Measurements from ENCODE around the gene CCDC8.
"Not testable (repeated sequence)": the region's sequence is repeated elsewhere in the genome, so short reads cannot be mapped to it uniquely, and the experiment has no call there.

Gene CCDC8

GRCh38 chr19:46383171-46383815, 30.1 kb downstream of the CCDC8 start:
- DNase-seq (ENCODE audit: low read depth, low spot score), result no peak

GRCh38 chr19:46381756-46382345, 31.5 kb downstream of the CCDC8 start:
- no peak for DNase-seq (ENCODE audit: low read depth, low spot score)

GRCh38 chr19:46381346-46381745, 32.0 kb downstream of the CCDC8 start:
- no peak for DNase-seq (ENCODE audit: low read depth, low spot score)

GRCh38 chr19:46380690-46381089, 32.7 kb downstream of the CCDC8 start:
- DNase-seq (ENCODE audit: low read depth, low spot score), result no peak

- no peak for DNase-seq (ENCODE audit: low read depth, low spot score)
Measured at GRCh38 chr19:46378268-46378667, 35.1 kb downstream of the CCDC8 start.

GRCh38 chr19:46376241-46377153, 36.9 kb downstream of the CCDC8 start:
- no peak for DNase-seq (ENCODE audit: low read depth, low spot score)

- DNase-seq (ENCODE audit: low read depth, low spot score), result not testable (repeated sequence)
Measured at GRCh38 chr19:46375476-46376067, 37.8 kb downstream of the CCDC8 start.

- no peak for DNase-seq (ENCODE audit: low read depth, low spot score)
Measured at GRCh38 chr19:46374536-46375475, 38.6 kb downstream of the CCDC8 start.

GRCh38 chr19:46373491-46374359, 39.6 kb downstream of the CCDC8 start:
- no peak for DNase-seq (ENCODE audit: low read depth, low spot score)

- DNase-seq (ENCODE audit: low read depth, low spot score), result no peak
Measured at GRCh38 chr19:46372901-46373490, 40.4 kb downstream of the CCDC8 start.

- no peak for DNase-seq (ENCODE audit: low read depth, low spot score)
Measured at GRCh38 chr19:46371371-46371901, 41.9 kb downstream of the CCDC8 start.

GRCh38 chr19:46369817-46370216, 43.5 kb downstream of the CCDC8 start:
- no peak for DNase-seq (ENCODE audit: low read depth, low spot score)

GRCh38 chr19:46368116-46368515, 45.2 kb downstream of the CCDC8 start:
- DNase-seq (ENCODE audit: low read depth, low spot score), result no peak

GRCh38 chr19:46367426-46367825, 45.9 kb downstream of the CCDC8 start:
- DNase-seq (ENCODE audit: low read depth, low spot score), result no peak

- no peak for DNase-seq (ENCODE audit: low read depth, low spot score)
Measured at GRCh38 chr19:46366620-46367292, 46.6 kb downstream of the CCDC8 start.

- DNase-seq (ENCODE audit: low read depth, low spot score), result no peak
Measured at GRCh38 chr19:46365561-46365960, 47.8 kb downstream of the CCDC8 start.

GRCh38 chr19:46364359-46364758, 49.0 kb downstream of the CCDC8 start:
- no peak for DNase-seq (ENCODE audit: low read depth, low spot score)

- DNase-seq (ENCODE audit: low read depth, low spot score), result no peak
Measured at GRCh38 chr19:46361915-46362314, 51.4 kb downstream of the CCDC8 start.

All from iPS DF 19.7 (cell line).